OCI-LY3 (cell line): ENCODE measurements around the gene VIPR2.

ENCODE experiments used
- H2AFZ ChIP-seq: fragments of 200-600, 300-600 bp; shearing (Covaris generic); 2 replicates; pipeline ENCODE4 v1.6.0; 2014; ENCODE audit warnings: antibody characterized with exemption, low read depth, low read length
- H3K27ac ChIP-seq: fragments of 200-600, 300-600 bp; sonication (generic); 2 replicates; pipeline ENCODE4 v1.5.1; 2014; ENCODE audit warnings: mild to moderate bottlenecking, low read length, moderate library complexity, mixed read lengths
- H3K27me3 ChIP-seq: fragments of 200-600, 300-600 bp; sonication (generic); 2 replicates; pipeline ENCODE4 v1.6.1; 2014; ENCODE audit warnings: low read depth, low read length, mixed read lengths
- H3K36me3 ChIP-seq: fragments of 200-600, 300-600 bp; sonication (generic); replicated peaks from 2 replicates; pipeline ENCODE3; 2014; ENCODE audit warnings: low read depth, low read length, mixed read lengths
- H3K4me1 ChIP-seq: fragments of 300-600, 200-600 bp; sonication (generic); 2 replicates; pipeline ENCODE4 v1.6.1; 2014; ENCODE audit warnings: low read length, mixed read lengths
- H3K4me2 ChIP-seq: fragments of 200-600, 300-600 bp; sonication (generic); 2 replicates; pipeline ENCODE4 v1.6.1; 2014; ENCODE audit warnings: low read length, mixed read lengths
- H3K4me3 ChIP-seq: fragments of 300-600, 200-600 bp; sonication (generic); 2 replicates; pipeline ENCODE4 v1.5.1; 2014; ENCODE audit warnings: antibody characterized with exemption, mild to moderate bottlenecking, low read length, moderate library complexity
- H3K79me2 ChIP-seq: fragments of 300-600, 200-600 bp; shearing (Covaris generic); 2 replicates; pipeline ENCODE4 v1.6.1; 2014; ENCODE audit warnings: mild to moderate bottlenecking, low read length, mixed read lengths
- H3K9ac ChIP-seq: fragments of 300-600, 200-600 bp; shearing (Covaris generic); 2 replicates; pipeline ENCODE4 v1.6.0; 2014; ENCODE audit warnings: mild to moderate bottlenecking, low read length, moderate library complexity
- H3K9me3 ChIP-seq: fragments of 200-600, 300-600 bp; shearing (Covaris generic); 2 replicates; pipeline ENCODE4 v1.6.1; 2014; ENCODE audit warnings: low read length, mixed read lengths; ENCODE audit not compliant: insufficient read depth
- H4K20me1 ChIP-seq: fragments of 200-600, 300-600 bp; sonication (generic); 2 replicates; pipeline ENCODE4 v1.6.1; 2016; ENCODE audit warnings: low read length, mixed read lengths; ENCODE audit not compliant: insufficient read depth
- CTCF ChIP-seq: fragments of 200-600, 300-600 bp; sonication (generic); IDR thresholded peaks from 2 replicates; pipeline ENCODE4 v1.5.1; 2014; ENCODE audit warnings: antibody characterized with exemption, low read length, low read depth
- EZH2phosphoT487 ChIP-seq: fragments of 200-600 bp; shearing (Covaris generic); IDR thresholded peaks from 2 replicates; pipeline ENCODE4 v1.6.1; 2018; ENCODE audit warnings: antibody characterized with exemption, mixed run types, low read depth

VIPR2 gene

GRCh38 chr7:159117366-159118196 lies 27.1 kb downstream of the VIPR2 start:
- H3K79me2 ChIP-seq = no peaks in the 10 kb centered on the region
- H3K9me3 ChIP-seq = no peaks in the 10 kb centered on the region
- H3K27me3 ChIP-seq = peaks cover 8% of the 10 kb centered on the region; the same call in 1 of the 2 replicates
- no peak overlapping the region for H3K4me3 ChIP-seq
- no peaks in the 10 kb centered on the region for H4K20me1 ChIP-seq
- no peak overlapping the region for H2AFZ ChIP-seq
- H3K36me3 ChIP-seq = no peaks in the 10 kb centered on the region
- no peak overlapping the region for H3K9ac ChIP-seq
- no peak for TF ChIP-seq EZH2phosphoT487
- no peak for TF ChIP-seq CTCF
- no peak overlapping the region for H3K4me2 ChIP-seq
- no peaks in the 10 kb centered on the region for H3K4me1 ChIP-seq
- H3K27ac ChIP-seq = no peak overlapping the region

DNA sequence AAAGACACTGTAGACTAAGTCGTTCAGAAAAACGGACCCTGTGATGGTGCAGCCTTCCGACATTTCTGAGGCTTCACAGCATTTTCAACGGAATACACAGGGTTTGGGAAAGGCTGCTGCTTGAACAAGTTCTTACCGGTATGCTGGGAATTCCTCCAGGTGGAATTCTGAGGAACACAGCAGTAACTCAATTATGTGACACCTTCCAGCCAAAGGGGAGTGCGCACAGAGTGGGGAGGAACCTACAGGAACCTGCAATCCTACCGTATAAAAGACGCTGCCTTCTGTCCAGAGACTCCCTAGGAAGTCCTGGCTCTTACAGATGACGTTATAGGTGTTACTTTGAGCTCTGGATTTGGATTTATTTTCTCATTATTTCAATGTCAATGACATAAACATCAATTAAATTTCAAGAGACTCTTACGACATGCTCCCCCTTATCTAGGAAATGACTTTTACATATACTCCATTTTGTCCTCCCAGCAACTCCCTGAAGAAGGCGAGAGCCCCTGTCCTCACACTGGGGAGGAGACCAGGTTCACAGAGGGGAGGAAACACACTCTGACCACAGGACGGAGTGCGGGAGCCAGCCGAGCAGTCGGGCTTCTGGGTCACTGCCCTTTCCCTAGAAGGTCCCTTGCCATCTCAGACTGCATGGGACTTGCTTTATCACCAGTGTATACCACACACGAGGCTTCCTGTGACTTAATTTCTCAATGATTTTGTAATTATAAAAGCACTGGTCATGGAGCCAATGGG lies 27.9 kb downstream of the VIPR2 start:
- no peaks in the 10 kb centered on the region for H3K79me2 ChIP-seq
- no peak overlapping the region for H3K9ac ChIP-seq
- H3K4me1 ChIP-seq = no peaks in the 10 kb centered on the region
- TF ChIP-seq CTCF (no peak), EZH2phosphoT487 (no peak)
- H3K4me2 ChIP-seq = no peak overlapping the region
- no peak overlapping the region for H3K4me3 ChIP-seq
- H3K27ac ChIP-seq = no peak overlapping the region
- H3K27me3 ChIP-seq = peaks cover 8% of the 10 kb centered on the region; the same call in 1 of the 2 replicates
- no peak overlapping the region for H2AFZ ChIP-seq
- no peaks in the 10 kb centered on the region for H4K20me1 ChIP-seq
- H3K36me3 ChIP-seq = no peaks in the 10 kb centered on the region
- H3K9me3 ChIP-seq = no peaks in the 10 kb centered on the region

- H3K4me2 ChIP-seq = no peak overlapping the region
Observed at GRCh38 chr7:159115601-159116501, 28.8 kb downstream of the VIPR2 start.

More at GRCh38 chr7:159115601-159116501, 28.8 kb downstream of the VIPR2 start:
- Histone ChIP-seq H3K27me3 (peaks cover 8% of the 10 kb centered on the region; the same call in 1 of the 2 replicates), H3K4me1 (no peaks in the 10 kb centered on the region), H3K9me3 (no peaks in the 10 kb centered on the region), H2AFZ (no peak overlapping the region), H3K36me3 (no peaks in the 10 kb centered on the region), H3K79me2 (no peaks in the 10 kb centered on the region), H3K27ac (no peak overlapping the region), H4K20me1 (no peaks in the 10 kb centered on the region), H3K9ac (no peak overlapping the region), H3K4me3 (no peak overlapping the region)
- no peak for TF ChIP-seq EZH2phosphoT487
- no peak for TF ChIP-seq CTCF
